PFSK-1 (cell line): Measurements from ENCODE around the gene PLEKHG1.

Experiments used
- POLR2AphosphoS5 ChIP-seq: IDR thresholded peaks from 2 replicates; pipeline ENCODE4 v1.6.1; 2012; ENCODE audit warnings: low read depth, mild to moderate bottlenecking, control low read depth, low read length, moderate library complexity
- REST ChIP-seq, 2 experiments: IDR thresholded peaks; 2 replicates each; pipeline versions ENCODE4 v1.6.1 to v1.8.0; 2011 to 2012; ENCODE audit warnings: low read depth in 2 of 2, low read length in 2 of 2, control low read depth in 1 of 2, inconsistent platforms in 1 of 2, mild to moderate bottlenecking in 1 of 2, moderate library complexity in 1 of 2; ENCODE audit not compliant: insufficient read depth in 1 of 2
- SIN3A ChIP-seq: IDR thresholded peaks from 2 replicates; pipeline ENCODE4 v1.6.1; 2012; ENCODE audit warnings: mild to moderate bottlenecking, low read length, moderate library complexity, borderline replicate concordance; ENCODE audit not compliant: insufficient read depth
- TAF1 ChIP-seq: IDR thresholded peaks from 2 replicates; pipeline ENCODE4 v1.6.1; 2012; ENCODE audit warnings: low read length, control low read depth, borderline replicate concordance; ENCODE audit not compliant: insufficient read depth

- no peak for TF ChIP-seq POLR2AphosphoS5
- no peak for TF ChIP-seq REST (IDR thresholded peaks at IDR 0.05; ENCODE audit: insufficient read depth in 1 of 2, low read depth in 2 of 2, low read length in 2 of 2)
- no peak for TF ChIP-seq TAF1
- no peak for TF ChIP-seq SIN3A
Observed at GRCh38 chr6:150625927-150626326, 26.2 kb downstream of the PLEKHG1 start.
